ENCODE data around the gene APPBP2. TPM values are rescaled to one million over a fixed set of nuclear protein-coding genes. Genes with fewer than 3 reads are reported as not detected.
"Not testable (repeated sequence)": the region's sequence is repeated elsewhere in the genome, so short reads cannot be mapped to it uniquely, and the experiment has no call there.

APPBP2 gene
- total RNA-seq, 1 donor from 2014 or later: 55.1 TPM

- DNase-seq (ENCODE audit: low spot score): no peak
Observed at GRCh38 chr17:60493847-60494321, 32.2 kb downstream of the APPBP2 start.

DNA sequence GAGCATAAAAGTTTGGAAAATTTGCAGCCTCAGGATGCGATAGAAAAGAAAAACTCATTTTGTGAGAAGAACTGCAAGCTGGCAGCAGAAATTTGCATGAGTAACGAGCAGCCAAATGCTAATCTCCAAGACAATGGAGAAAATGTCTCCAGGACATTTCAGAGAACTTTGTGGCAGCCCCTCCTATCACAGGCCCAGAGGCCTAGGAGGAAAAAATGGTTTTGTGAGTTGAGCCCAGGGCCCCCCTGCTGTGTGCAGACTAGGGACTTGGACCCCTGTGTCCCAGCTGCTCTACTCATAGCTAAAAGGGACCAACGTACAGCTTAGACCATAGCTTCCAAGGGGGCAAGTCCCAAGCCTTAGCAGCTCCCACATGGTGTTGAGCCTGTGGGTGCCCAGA, 34.3 kb downstream of the APPBP2 start:
- no peak for DNase-seq (ENCODE audit: low spot score)

DNA sequence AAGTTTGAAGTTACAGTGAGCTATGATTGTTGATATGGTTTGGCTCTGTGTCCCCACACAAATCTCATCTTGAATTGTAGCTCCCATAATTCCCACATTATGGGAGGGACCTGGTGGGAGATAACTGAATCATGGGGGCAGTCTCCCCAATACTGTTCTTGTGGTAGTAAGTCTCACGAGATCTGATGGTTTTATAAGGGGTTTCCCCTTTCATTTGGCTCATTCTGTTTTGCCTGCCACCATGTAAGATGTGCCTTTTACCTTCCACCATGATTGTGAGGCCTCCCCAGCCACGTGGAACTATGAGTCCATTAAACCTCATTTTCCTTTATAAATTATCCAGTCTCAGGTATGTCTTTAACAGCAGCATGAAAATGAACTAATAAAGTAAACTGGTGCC, 35.4 kb downstream of the APPBP2 start:
- DNase-seq (ENCODE audit: low spot score): not testable (repeated sequence)

- DNase-seq (ENCODE audit: low spot score): no peak
Observed at GRCh38 chr17:60481604-60482003, 44.4 kb downstream of the APPBP2 start.

DNA sequence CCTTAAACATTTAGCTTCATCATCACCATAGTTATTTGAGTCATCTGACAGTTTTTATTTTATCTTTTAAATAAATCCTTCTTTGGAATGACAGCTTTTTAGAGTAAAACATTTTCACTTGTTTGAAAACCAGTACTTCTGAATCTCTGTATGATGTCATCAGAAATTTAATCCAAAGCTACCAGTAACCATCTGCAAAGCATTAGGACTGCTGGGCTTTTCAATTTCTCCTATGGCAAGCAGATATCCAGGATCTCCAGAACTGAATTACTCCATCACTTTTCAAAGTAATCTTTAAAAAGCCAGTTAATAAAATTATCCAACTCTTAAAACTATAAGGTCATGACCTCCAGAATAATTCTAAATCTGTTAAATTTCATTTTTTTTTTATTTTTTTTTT, 52.3 kb downstream of the APPBP2 start:
- no peak for DNase-seq (ENCODE audit: low spot score)

- no peak for DNase-seq (ENCODE audit: low spot score)
Observed at GRCh38 chr17:60472449-60472848, 53.6 kb downstream of the APPBP2 start.

DNA sequence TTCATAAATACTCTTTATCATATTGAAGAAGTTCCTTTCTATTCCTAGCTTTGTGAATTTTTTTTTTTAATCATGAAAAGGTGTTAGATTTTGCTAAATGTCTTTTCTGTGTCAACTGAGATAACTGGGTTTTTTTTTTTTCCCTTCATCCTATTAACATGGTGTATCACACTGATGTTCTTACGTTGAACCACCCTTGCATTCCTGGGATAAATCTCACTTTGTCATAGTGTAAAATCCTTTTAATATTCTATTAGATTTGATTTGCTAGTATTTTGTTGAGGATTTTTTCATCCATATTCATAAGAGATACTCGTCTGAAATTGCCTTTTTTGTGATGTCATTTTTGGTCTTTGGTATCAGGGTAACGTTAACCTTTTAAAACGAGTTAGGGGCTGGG, 54.6 kb downstream of the APPBP2 start:
- no peak for DNase-seq (ENCODE audit: low spot score)

DNA sequence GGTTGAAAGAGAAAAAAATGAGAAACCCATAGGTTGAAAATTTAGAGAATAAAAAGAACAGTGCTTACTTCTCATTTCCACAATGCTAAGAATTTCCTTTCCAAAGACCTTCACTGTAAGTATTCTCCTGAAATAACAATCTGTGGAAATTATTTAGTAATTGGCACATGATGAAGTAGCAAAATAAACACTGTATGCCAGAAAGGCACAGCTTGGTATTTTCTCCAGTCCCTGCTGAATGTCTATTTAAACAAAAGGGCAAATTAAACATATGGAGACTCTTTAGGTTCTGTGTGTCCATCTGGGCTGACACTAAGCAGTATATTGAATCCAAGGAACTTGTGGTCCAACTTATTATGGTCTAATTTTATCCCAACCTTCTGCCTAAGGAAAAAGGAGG, 57.7 kb downstream of the APPBP2 start:
- DNase-seq (ENCODE audit: low spot score): no peak

GRCh38 chr17:60464343-60464742, 61.7 kb downstream of the APPBP2 start:
- DNase-seq (ENCODE audit: low spot score): no peak

DNA sequence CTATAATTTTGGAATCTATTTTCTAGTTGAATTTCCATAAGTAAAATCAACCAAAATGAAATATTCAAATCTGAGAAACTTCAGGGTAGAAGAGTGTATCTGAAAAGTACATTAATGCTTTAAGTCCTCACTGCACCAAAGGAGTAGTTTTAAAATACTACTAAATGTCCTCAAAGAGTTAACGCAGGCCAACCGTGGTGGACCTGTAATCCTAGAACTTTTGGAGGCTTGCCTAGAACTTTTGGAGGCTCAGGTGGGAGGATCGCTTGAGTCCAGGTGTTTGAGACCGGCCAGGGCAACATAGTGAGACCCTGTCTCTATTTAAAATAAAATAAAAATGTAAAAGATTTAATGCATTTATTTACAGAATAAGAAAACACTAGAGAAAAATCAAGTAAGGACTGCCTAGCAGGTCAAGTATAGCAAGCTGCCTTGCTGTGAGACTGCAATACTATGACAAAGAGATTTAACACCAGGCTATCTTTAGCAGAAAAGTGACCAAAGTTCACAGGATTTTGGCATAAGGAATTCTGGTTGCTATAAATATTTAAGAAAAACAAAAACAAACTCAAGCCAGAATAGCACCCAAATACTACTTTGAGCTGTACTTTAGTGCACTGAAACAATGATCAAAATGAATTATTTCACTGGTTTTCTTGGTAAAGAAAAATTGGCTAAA, 62.7 kb downstream of the APPBP2 start:
- DNase-seq (ENCODE audit: low spot score): no peak

DNA sequence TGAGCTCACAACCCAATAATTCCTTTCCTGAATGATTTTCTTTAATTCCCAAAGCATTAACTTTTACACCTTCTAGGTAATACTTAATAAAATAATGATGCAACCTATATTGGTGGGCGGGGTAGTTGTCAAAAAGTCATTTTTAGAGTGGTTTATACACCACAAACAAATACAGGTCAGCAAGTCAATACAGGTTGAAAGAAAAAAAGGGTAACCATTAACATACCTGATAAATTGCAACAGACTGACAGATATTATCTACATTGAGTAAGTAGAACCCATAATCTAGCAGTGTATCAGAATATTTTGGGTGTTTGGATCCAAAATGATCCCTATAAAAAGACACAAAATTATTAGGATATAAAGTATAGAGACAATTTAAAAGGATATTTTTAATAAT, 64.5 kb downstream of the APPBP2 start:
- no peak for DNase-seq (ENCODE audit: low spot score)

DNA sequence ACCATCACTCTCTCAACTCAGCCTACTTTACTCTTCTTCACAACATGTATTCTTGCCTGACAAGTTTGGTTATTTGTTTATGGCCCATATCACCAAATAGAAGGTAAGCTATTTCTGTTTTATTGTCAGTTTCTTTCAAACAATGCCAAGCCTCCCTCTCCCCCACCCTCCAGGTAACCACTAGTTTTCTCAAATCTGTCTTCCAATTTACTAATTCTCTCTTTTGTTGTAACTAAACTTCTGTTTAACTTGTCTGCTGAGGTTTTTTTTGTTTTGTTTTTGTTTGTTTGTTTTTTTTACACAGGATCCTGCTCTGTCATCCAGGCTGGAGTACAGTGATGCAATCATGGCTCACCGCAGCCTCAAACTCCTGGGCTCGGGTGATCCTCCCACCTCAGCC, 68.9 kb downstream of the APPBP2 start:
- DNase-seq (ENCODE audit: low spot score): no peak

- no peak for DNase-seq (ENCODE audit: low spot score)
Observed at GRCh38 chr17:60455378-60455777, 70.7 kb downstream of the APPBP2 start.

GRCh38 chr17:60451965-60452364, 74.1 kb downstream of the APPBP2 start:
- no peak for DNase-seq (ENCODE audit: low spot score)

DNA sequence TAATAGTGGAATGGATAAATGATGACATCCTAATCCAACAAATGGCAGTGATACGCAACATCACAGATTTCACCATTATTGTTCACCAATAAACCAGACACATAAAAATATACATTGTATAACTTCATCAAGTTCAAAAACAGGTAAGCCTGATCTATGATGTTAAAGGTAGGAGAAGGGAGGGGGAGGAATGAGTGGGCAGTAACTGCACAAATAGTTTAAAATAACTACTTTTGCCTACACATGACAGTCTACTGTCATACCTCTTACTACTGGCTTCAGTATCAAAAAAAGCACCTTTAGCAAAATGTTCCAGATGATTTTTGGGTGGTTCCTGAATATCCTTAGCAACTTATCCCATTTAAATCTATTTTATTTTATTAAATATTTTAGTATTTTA, 75.0 kb downstream of the APPBP2 start:
- no peak for DNase-seq (ENCODE audit: low spot score)

GRCh38 chr17:60447375-60447774, 78.7 kb downstream of the APPBP2 start:
- no peak for DNase-seq (ENCODE audit: low spot score)

DNA sequence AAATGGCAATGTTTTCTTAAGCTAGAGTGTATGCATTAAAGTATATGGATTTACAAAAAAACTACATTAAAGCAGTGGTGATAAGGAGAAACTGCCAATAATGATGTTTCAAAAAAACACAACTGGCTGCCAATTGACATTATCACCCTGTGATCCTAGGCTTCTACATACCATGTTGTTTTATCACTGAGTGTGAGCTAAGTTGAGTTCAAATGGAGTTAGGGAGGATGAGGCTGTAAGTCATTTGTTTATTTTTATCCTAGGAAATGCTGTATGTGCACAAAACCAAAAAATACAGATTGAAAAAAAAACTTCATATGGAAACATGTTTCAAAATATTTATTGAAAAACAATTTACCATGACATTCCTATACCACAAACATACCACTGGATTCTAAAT, 80.9 kb downstream of the APPBP2 start:
- DNase-seq (ENCODE audit: low spot score): no peak

DNA sequence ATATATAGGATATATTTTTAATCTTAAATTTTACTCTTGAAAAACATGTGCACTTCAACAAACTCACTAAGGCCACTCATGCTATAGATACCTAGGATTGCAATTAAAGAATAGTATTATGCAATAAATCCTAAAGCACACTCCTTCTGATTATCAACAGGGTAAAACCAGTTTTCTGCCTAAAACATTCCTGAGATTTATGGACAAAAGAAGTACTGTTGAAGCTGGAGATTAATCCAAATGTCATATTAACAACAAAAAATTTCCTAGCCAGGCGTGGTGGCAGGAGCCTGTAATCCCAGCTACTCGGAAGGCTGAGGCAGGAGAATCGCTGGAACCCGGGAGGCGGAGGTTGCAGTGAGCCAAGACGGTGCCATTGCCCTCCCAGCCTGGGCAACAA, 82.3 kb downstream of the APPBP2 start:
- DNase-seq (ENCODE audit: low spot score): no peak

DNA sequence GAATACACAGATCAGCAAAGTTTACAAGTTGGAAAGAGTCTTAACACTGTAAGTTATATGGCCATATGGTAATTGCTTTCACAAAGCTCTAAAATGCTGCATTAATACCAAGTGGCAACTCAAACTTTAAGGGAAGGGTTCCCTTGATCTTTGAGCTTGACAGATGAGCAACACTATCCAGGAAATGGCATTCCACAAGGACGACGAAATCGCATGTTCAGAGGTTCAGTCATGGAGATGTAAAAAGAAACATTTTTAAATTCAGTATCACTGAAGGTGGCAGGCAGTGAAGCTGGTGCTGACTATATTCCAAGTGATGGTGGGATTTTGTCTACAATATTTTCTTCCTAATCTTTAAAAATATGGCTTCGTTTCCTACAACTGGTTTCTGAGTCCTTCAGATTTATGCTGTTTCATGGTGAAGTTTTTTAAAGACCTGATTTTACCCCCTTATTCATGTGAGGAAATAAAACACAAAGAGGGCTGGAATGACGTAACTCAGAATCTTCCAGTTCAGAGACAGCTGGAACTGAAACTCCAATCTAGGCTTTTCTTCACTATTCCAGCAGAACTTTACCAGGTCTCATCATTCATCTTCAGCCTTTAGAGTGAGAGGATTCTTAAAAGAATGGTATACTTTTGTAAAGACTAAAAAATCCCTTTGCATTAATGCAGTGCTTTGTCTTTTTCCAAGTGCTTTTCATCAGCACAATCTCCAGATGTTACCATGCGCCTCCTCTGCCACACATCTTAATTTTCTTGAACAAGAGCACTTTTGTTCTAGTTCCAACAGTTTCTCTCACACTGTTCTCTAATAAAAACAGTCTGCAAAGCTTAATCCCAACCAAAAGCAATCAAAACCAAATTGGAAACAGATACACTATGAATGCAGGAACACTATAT, 83.5 kb downstream of the APPBP2 start:
- no peak for DNase-seq (ENCODE audit: low spot score)

DNA sequence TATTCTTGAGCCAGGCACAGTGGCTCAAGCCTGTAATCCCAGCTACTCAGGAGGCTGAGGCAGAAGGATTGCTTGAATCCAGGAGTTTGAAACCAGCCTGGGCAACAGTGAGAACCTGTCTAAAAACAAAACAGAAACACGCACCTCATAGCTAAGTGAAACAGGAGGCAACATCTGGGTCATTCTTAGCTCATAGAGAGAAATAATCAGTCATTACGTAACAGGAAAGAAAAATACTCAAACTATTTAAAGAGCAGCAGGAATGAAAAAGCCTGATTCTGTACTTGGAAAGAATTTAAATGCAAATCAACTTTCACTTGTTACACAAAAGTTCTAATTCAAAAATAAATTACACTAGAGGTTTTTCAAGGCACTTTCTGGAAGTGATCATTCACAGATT, 86.5 kb downstream of the APPBP2 start:
- no peak for DNase-seq (ENCODE audit: low spot score)

DNA sequence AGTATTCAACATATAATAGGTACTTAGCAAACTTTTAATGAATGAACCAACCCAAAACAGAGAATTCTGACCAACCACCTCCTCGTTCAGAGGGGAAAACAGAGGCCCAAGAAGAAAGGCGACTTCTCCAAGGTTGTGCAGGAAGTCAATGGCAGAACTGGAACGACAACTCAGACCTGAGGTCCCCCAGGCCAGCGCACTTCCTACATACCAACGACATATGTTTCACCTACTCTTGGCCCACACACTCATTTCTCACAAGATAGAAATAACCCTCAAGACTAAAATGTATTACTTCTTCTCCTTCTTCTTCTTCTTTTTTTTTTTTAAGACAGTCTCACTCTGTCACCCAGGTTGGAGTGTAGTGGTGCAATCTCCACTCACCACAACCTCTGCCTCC, 89.4 kb downstream of the APPBP2 start:
- DNase-seq (ENCODE audit: low spot score): no peak

DNA sequence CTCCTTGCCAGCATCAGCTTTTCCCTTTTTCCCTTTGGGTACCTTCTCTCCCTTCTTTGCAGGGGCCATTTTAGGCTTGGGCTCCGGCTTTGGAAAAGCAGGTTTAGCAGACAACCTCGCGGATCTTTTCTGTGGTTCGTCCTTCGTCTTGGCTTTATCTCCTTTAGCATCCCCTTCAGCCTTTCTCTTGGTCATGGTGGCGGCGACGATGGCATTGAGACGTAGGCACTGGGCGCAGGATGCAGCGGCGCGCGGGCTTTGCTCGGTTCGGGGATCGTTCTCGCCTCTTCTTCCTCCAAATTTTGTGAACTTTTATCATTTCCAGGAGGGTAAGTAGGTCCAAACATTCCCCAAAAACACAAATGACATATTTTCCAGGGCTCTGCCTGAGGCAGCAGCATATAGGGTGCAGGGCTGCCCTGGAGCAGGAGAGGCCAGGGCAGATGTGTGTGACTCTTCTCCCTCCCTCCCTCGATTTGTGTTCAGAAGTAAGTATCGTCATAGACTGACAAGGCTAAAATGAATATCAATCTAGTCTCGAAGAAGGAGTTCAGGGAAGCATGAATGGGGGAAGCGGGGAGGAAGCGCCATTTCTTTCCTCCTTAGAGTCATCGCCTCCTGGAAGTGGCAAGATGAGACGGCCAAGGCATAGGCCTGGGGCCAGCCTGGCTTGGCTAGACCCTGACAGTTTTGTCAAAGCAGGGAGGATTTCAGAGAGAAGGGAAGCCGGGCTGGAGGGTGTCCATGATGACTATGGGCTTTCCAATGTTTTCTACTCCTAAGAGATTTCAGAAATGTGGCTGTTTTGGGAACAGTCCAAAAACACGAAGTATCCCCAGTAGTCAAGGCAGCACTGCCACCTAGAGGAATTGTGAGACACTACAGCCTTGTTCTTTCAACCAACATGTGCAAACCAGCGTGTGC, 90.5 kb downstream of the APPBP2 start:
- DNase-seq (ENCODE audit: low spot score): peak; percentile 71
